Fibroblast of lung (primary cell): ENCODE results near the gene MFN2.

Experiments used
- EZH2 ChIP-seq: IDR thresholded peaks from 2 replicates; pipeline ENCODE4 v1.5.1; 2012; ENCODE audit warnings: low read length, control low read depth, mild to moderate bottlenecking; ENCODE audit errors: missing control alignments
- TF ChIP-seq, protein P1 (sequence below), 2 donors: IDR thresholded peaks in 1 of 2; conservative IDR thresholded peaks in 1 of 2; 1 replicate in 1 of 2; 2 replicates in 1 of 2; pipeline ENCODE4 v1.5.1; 2011 to 2012; ENCODE audit warnings: low read length in 2 of 2, control low read depth in 1 of 2, inconsistent platforms in 1 of 2, low read depth in 1 of 2, mild to moderate bottlenecking in 1 of 2

DNA sequence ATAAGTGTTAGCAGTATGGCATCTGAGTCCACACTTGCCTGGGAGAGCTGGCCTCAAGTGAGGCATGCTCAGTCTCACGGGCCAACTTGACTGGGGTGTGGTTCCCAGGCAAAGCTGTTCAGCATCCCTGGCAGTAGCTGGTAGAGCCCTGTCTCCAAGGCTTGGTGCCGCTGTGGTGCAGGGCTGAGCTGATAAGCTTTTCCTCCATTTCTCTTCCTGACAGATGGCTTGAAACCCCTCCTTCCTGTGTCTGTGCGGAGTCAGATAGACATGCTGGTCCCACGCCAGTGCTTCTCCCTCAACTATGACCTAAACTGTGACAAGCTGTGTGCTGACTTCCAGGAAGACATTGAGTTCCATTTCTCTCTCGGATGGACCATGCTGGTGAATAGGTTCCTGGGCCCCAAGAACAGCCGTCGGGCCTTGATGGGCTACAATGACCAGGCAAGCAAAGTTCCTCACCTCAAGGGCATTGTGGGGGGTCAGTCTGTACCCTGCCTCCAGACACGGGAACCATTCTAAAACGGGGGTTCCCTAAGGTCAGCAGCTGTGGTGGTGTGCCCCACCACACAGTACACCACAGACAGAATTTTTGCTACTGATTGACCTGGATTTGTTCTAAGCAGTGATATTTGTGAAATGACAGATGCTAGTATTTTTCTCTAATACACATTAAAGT is 25.4 kb downstream of the MFN2 start:
- TF ChIP-seq EZH2 = no peak
- TF ChIP-seq, protein P1, sequence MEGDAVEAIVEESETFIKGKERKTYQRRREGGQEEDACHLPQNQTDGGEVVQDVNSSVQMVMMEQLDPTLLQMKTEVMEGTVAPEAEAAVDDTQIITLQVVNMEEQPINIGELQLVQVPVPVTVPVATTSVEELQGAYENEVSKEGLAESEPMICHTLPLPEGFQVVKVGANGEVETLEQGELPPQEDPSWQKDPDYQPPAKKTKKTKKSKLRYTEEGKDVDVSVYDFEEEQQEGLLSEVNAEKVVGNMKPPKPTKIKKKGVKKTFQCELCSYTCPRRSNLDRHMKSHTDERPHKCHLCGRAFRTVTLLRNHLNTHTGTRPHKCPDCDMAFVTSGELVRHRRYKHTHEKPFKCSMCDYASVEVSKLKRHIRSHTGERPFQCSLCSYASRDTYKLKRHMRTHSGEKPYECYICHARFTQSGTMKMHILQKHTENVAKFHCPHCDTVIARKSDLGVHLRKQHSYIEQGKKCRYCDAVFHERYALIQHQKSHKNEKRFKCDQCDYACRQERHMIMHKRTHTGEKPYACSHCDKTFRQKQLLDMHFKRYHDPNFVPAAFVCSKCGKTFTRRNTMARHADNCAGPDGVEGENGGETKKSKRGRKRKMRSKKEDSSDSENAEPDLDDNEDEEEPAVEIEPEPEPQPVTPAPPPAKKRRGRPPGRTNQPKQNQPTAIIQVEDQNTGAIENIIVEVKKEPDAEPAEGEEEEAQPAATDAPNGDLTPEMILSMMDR (conservative IDR thresholded peaks at IDR 0.05 in 1 of 2, IDR thresholded peaks at IDR 0.05 in 1 of 2; ENCODE audit: low read depth in 1 of 2, low read length in 2 of 2) = no peak
